H9 (cell line): ENCODE data around the gene DMKN. TPM values are rescaled to one million over a fixed set of nuclear protein-coding genes. Genes with fewer than 3 reads are reported as not detected.

Experiments
- DNase-seq: peaks from one replicate; pipeline ENCODE4 v3.0.0-alpha.2; 2017
- H2AFZ ChIP-seq: one replicate; pipeline ENCODE4 v1.6.1; 2013; ENCODE audit warnings: mild to moderate bottlenecking, low read length, control low read depth, moderate library complexity
- H2AK5ac ChIP-seq: 2 replicates; pipeline ENCODE4 v1.6.1; 2013; ENCODE audit warnings: low read length, control low read depth, mixed read lengths; ENCODE audit not compliant: insufficient read length
- H2BK120ac ChIP-seq: one replicate; pipeline ENCODE4 v1.6.1; 2013; ENCODE audit warnings: low read depth, mild to moderate bottlenecking, low read length, control low read depth, inconsistent platforms; ENCODE audit not compliant: poor library complexity, severe bottlenecking
- H2BK12ac ChIP-seq: 2 replicates; pipeline ENCODE4 v1.6.1; 2013; ENCODE audit warnings: low read length, control low read depth, mixed read lengths, low read depth; ENCODE audit not compliant: insufficient read length
- H2BK15ac ChIP-seq: 2 replicates; pipeline ENCODE4 v1.6.1; 2013; ENCODE audit warnings: low read depth, low read length, control low read depth
- H2BK20ac ChIP-seq: one replicate; pipeline ENCODE4 v1.6.1; 2013; ENCODE audit warnings: low read depth, mild to moderate bottlenecking, low read length, control low read depth, inconsistent platforms; ENCODE audit not compliant: poor library complexity, severe bottlenecking
- H2BK5ac ChIP-seq: 2 replicates; pipeline ENCODE4 v1.6.1; 2013; ENCODE audit warnings: low read length, control low read depth, mixed read lengths; ENCODE audit not compliant: insufficient read length
- H3K14ac ChIP-seq: 2 replicates; pipeline ENCODE4 v1.6.1; 2013; ENCODE audit warnings: low read length, control low read depth; ENCODE audit not compliant: insufficient read depth
- H3K18ac ChIP-seq: 2 replicates; pipeline ENCODE4 v1.6.1; 2013; ENCODE audit warnings: low read depth, mild to moderate bottlenecking, mixed read lengths, low read length, control low read depth; ENCODE audit not compliant: insufficient read length
- H3K23ac ChIP-seq: 2 replicates; pipeline ENCODE4 v1.6.1; 2013; ENCODE audit warnings: low read length, control low read depth, mixed read lengths, low read depth; ENCODE audit not compliant: insufficient read length
- H3K23me2 ChIP-seq: 2 replicates; pipeline ENCODE4 v1.6.1; 2013; ENCODE audit warnings: low read depth, mild to moderate bottlenecking, mixed read lengths, low read length, control low read depth; ENCODE audit not compliant: insufficient read length, poor library complexity, severe bottlenecking
- H3K27ac ChIP-seq: 2 replicates; pipeline ENCODE4 v1.5.1; 2013; ENCODE audit warnings: low read length, control low read depth, mixed read lengths, low read depth; ENCODE audit not compliant: insufficient read length
- H3K27me3 ChIP-seq: 2 replicates; pipeline ENCODE4 v1.6.1; 2013; ENCODE audit warnings: low read length, control low read depth, inconsistent platforms; ENCODE audit not compliant: insufficient read depth
- H3K4ac ChIP-seq: 2 replicates; pipeline ENCODE4 v1.6.1; 2013; ENCODE audit warnings: low read depth, mild to moderate bottlenecking, control low read depth, inconsistent platforms, low read length, moderate library complexity
- H3K4me1 ChIP-seq: 2 replicates; pipeline ENCODE4 v1.6.1; 2013; ENCODE audit warnings: low read length, control low read depth, inconsistent platforms; ENCODE audit not compliant: insufficient read depth
- H3K4me2 ChIP-seq: 2 replicates; pipeline ENCODE4 v1.6.1; 2013; ENCODE audit warnings: low read length, control low read depth, mixed read lengths; ENCODE audit not compliant: insufficient read length, insufficient read depth
- H3K56ac ChIP-seq: 2 replicates; pipeline ENCODE4 v1.6.1; 2013; ENCODE audit warnings: low read depth, mild to moderate bottlenecking, mixed read lengths, low read length, control low read depth; ENCODE audit not compliant: insufficient read length
- H3K79me1 ChIP-seq: 2 replicates; pipeline ENCODE4 v1.6.1; 2013; ENCODE audit warnings: low read depth, mild to moderate bottlenecking, moderate library complexity, low read length, control low read depth, inconsistent platforms; ENCODE audit not compliant: insufficient read depth, poor library complexity, severe bottlenecking
- H3K79me2 ChIP-seq: 2 replicates; pipeline ENCODE4 v1.6.1; 2013; ENCODE audit warnings: low read length, control low read depth, inconsistent platforms; ENCODE audit not compliant: insufficient read depth
- H3K9ac ChIP-seq: 2 replicates; pipeline ENCODE4 v1.6.1; 2013; ENCODE audit warnings: low read length, control low read depth, mixed read lengths; ENCODE audit not compliant: insufficient read length; ENCODE audit errors: extremely low read depth
- H3K9me3 ChIP-seq: one replicate; pipeline ENCODE4 v1.6.1; 2013; ENCODE audit warnings: low read depth, low read length, inconsistent platforms; ENCODE audit not compliant: control insufficient read depth
- H3T11ph ChIP-seq: one replicate; pipeline ENCODE4 v1.6.1; 2013; ENCODE audit warnings: mild to moderate bottlenecking, low read length, control low read depth, inconsistent platforms
- H4K20me1 ChIP-seq: one replicate; pipeline ENCODE4 v1.6.1; 2013; ENCODE audit not compliant: control insufficient read depth, insufficient read length, insufficient read depth
- H4K5ac ChIP-seq: 2 replicates; pipeline ENCODE4 v1.6.1; 2013; ENCODE audit warnings: low read depth, mild to moderate bottlenecking, mixed read lengths, low read length, control low read depth; ENCODE audit not compliant: insufficient read length
- H4K8ac ChIP-seq: replicated peaks from 2 replicates; pipeline ENCODE4 v1.6.1; 2013; ENCODE audit warnings: low read length, control low read depth, mixed read lengths, low read depth; ENCODE audit not compliant: insufficient read length
- H4K91ac ChIP-seq: 2 replicates; pipeline ENCODE4 v1.6.1; 2013; ENCODE audit warnings: low read depth, mild to moderate bottlenecking, moderate library complexity, mixed read lengths, low read length, control low read depth; ENCODE audit not compliant: insufficient read length
- H3K27ac Mint-ChIP-seq, 3 experiments: 2 replicates in 2 of 3; 3 replicates in 1 of 3; pipeline ENCODE4 v1.8.0; 2020 to 2021; ENCODE audit warnings: mixed read lengths in 3 of 3, mild to moderate bottlenecking in 1 of 3, moderate library complexity in 1 of 3
- H3K27me3 Mint-ChIP-seq: 2 replicates; pipeline ENCODE4 v1.8.0; 2021; ENCODE audit warnings: low read depth, mild to moderate bottlenecking, moderate library complexity, mixed read lengths
- H3K36me3 Mint-ChIP-seq, 3 experiments: 2 replicates in 2 of 3; 3 replicates in 1 of 3; pipeline ENCODE4 v1.8.0; 2020 to 2021; ENCODE audit warnings: low read depth in 3 of 3, mixed read lengths in 3 of 3; ENCODE audit not compliant: insufficient read depth in 1 of 3
- H3K4me1 Mint-ChIP-seq, 2 experiments: 2 replicates each; pipeline ENCODE4 v1.8.0; 2020; ENCODE audit warnings: mixed read lengths in 2 of 2
- H3K4me3 Mint-ChIP-seq, 2 experiments: 2 replicates in 1 of 2; 3 replicates in 1 of 2; pipeline ENCODE4 v1.8.0; 2020 to 2021; ENCODE audit warnings: mild to moderate bottlenecking in 2 of 2, mixed read lengths in 2 of 2, moderate library complexity in 1 of 2
- H3K9me3 Mint-ChIP-seq, 2 experiments: 2 replicates in 1 of 2; 3 replicates in 1 of 2; pipeline ENCODE4 v1.8.0; 2020; ENCODE audit warnings: mild to moderate bottlenecking in 2 of 2, mixed read lengths in 2 of 2, moderate library complexity in 1 of 2
- CTCF ChIP-seq: fragments of 200-600 bp; sonication (generic); conservative IDR thresholded peaks from 3 replicates; pipeline ENCODE4 v1.8.0; 2021; ENCODE audit warnings: antibody characterized with exemption, mild to moderate bottlenecking
- WGBS: extraction: QIAGEN DNeasy Blood & Tissue Kit; methylation state at CpG from one replicate; pipeline ENCODE4 v1.1.7; 2013; ENCODE audit warnings: missing lambda C conversion rate, low lambda C conversion rate, mixed read lengths; ENCODE audit not compliant: insufficient read length; ENCODE audit errors: extremely low coverage; 5-methylcytosine and 5-hydroxymethylcytosine counted together
- total RNA-seq: library from RNA; stranded (reverse); gene quantifications from 2 replicates; pipeline ENCODE4 v1.2.1, GENCODE V29; 2021

Gene DMKN
- total RNA-seq, 1 experiment from 2014 or later, result 278 TPM

DNA sequence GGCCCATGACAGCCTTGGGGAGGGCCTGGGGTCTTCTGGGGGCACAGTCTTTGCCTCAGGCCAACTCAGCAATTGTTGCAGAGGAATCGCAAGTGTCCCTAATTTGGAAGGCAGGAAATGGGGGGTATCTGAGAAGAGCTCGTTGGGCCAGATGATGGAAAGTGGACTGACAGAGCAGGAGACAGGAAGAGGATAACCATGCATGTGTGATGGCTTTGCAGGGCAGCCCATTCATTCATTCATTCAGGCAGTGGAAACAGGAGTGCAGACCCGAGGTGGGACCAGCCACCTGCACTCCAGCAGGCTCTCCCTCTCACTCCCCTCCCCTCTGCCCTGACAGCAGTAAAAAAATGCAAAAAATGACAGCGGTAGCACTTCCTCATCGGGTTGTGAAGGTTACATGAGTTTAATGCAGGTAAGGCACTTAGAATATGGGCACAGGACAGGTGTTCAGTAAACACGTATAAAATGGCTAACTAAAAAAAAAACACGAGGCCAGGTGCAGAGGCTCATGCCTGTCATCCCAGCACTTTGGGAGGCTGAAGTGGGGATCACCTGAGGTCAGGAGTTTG is 27.0 kb upstream of the DMKN start:
- no peak for DNase-seq
- H3K27me3 Mint-ChIP-seq, result no peaks in the 10 kb centered on the region
- peaks cover 32 to 36% of the 10 kb centered on the region in 2 experiments for H3K4me1 Mint-ChIP-seq
- WGBS, result no CpG with 5 or more reads among the region's 7 CpGs
- H3K27ac Mint-ChIP-seq, result no peak overlapping the region; a peak in 2 of 7 replicates
- H2BK20ac ChIP-seq, result no peak overlapping the region
- no peak overlapping the region for H3K27ac ChIP-seq
- H3K18ac ChIP-seq, result no peak overlapping the region
- H3K23me2 ChIP-seq, result peaks cover 8% of the 10 kb centered on the region
- H4K8ac ChIP-seq, result no peak overlapping the region
- H2AFZ ChIP-seq, result no peak overlapping the region
- no peak overlapping the region for H2BK120ac ChIP-seq
- H3K27me3 ChIP-seq, result no peaks in the 10 kb centered on the region
- no peak overlapping the region for H4K91ac ChIP-seq
- no peak overlapping the region for H3K4me2 ChIP-seq
- H3K79me2 ChIP-seq, result peaks cover 5% of the 10 kb centered on the region; the same call in 1 of the 2 replicates
- peaks cover 8% of the 10 kb centered on the region; the same call in 1 of the 2 replicates for H3K4me1 ChIP-seq
- no peak overlapping the region for H3T11ph ChIP-seq
- H2BK12ac ChIP-seq, result no peak overlapping the region
- no peak overlapping the region for H2AK5ac ChIP-seq
- no peak overlapping the region; a peak in 1 of 5 replicates for H3K4me3 Mint-ChIP-seq
- no peak overlapping the region for H3K9ac ChIP-seq
- H2BK5ac ChIP-seq, result no peak overlapping the region
- H3K36me3 Mint-ChIP-seq, result peaks cover 16 to 38% (median 37%) of the 10 kb centered on the region in 3 experiments; a peak in 6 of 7 replicates
- TF ChIP-seq CTCF, result no peak
- H3K9me3 ChIP-seq, result no peaks in the 10 kb centered on the region
- no peak overlapping the region for H3K56ac ChIP-seq
- no peaks in the 10 kb centered on the region for H4K20me1 ChIP-seq
- no peak overlapping the region for H3K14ac ChIP-seq
- H3K9me3 Mint-ChIP-seq, result no peaks in the 10 kb centered on the region
- H3K79me1 ChIP-seq, result no peaks in the 10 kb centered on the region
- no peak overlapping the region for H3K4ac ChIP-seq
- no peak overlapping the region for H4K5ac ChIP-seq
- no peak overlapping the region for H3K23ac ChIP-seq
- H2BK15ac ChIP-seq, result no peak overlapping the region
